Measurements from ENCODE around the gene PDGFD.

- no peak for TF ChIP-seq CTCF (conservative IDR thresholded peaks at IDR 0.05 in 1 of 2, IDR thresholded peaks at IDR 0.05 in 1 of 2; ENCODE audit: low read depth in 1 of 2, low read length in 2 of 2)
- TF ChIP-seq EZH2 (IDR thresholded peaks at IDR 0.05; ENCODE audit: low read length, missing control alignments) = no peak
Measured at GRCh38 chr11:104105155-104105554, 58.8 kb downstream of the PDGFD start.
